OCI-M1 (cell line): ENCODE data around the gene RANBP3L.
"Not testable (repeated sequence)": the region's sequence is repeated elsewhere in the genome, so short reads cannot be mapped to it uniquely, and the experiment has no call there.

Experiments
- DNase-seq: peaks from one replicate; lab custom pipeline; 2025; lab: John Stamatoyannopoulos, UW

The RANBP3L gene, protein sequence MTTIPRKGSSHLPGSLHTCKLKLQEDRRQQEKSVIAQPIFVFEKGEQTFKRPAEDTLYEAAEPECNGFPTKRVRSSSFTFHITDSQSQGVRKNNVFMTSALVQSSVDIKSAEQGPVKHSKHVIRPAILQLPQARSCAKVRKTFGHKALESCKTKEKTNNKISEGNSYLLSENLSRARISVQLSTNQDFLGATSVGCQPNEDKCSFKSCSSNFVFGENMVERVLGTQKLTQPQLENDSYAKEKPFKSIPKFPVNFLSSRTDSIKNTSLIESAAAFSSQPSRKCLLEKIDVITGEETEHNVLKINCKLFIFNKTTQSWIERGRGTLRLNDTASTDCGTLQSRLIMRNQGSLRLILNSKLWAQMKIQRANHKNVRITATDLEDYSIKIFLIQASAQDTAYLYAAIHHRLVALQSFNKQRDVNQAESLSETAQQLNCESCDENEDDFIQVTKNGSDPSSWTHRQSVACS

DNA sequence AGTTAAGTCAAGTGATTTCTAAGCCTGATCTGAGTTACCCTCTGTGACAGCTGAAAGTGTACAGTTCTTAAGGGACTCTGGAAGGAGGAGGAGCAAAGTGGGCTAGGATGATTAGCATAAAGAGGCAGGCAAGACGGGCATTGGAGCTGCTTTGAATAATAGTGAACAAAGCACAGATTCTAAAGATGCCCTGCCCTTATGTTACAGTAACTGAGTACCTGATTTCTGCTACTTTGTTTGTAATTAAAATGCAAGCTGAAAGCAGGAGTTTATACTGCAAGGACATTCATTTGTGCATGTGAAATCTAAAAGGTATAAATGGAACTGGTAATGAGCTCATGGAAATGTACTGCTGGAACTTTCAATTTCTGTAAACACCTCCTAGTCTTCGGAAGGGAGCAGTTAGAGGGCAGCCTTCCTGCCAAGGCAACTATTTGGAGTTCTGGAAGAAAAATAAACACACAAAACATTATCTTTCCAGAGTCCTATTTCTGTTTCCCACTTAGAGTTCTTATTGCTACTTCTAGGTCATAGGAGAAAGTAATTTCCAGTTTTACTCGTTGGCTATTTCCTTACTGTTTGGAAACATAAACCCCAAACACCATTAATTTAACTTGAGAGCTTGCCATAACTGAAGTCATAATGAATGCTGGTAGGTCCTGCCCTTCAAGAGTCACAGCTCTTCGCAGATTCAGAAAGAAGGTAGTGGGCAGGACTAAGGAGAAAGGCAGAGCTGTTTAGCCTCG is at the start of gene RANBP3L:
TSS of gene RANBP3L (minus strand) at position 45 of the 746 bp plus-strand sequence. CDS start 486 bp downstream, outside the sequence.
- DNase-seq, result peak; percentile 71

DNA sequence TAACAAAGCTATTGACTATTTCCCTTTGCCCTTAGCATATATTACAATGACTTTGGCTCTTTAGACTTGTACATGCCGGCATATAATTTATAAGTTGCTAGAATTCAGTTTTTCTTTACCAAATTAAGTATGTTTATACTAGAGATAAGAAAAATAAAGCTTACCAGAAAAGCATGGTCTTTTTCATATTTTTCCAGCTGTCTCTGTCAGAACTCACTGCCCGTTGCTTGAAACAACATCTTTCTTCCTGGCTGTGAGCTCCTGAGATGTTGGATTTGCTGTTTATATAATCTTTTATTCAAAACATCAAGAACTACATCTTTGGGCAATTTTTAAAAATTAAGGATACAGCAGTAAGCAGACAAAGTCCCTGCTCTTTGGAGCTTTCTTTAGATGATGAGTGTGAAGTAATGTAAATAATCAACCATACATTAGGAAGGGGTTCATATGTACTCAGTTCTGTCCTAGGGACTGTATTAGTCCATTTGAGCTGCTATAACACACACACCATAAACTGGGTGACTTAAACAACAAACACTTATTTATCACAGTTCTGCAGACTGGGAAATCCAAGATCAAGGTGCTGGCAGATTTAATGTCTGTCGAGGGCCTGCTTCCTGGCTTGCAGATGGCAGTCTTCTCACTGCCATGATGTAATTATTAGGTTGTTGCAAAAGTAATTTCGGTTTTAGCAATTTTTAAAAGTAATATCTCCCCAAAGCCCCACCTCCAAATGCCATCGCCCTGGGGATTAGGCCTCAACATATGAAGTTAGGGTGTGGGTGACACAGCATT is 45.4 kb upstream of the RANBP3L start:
- no peak for DNase-seq

DNA sequence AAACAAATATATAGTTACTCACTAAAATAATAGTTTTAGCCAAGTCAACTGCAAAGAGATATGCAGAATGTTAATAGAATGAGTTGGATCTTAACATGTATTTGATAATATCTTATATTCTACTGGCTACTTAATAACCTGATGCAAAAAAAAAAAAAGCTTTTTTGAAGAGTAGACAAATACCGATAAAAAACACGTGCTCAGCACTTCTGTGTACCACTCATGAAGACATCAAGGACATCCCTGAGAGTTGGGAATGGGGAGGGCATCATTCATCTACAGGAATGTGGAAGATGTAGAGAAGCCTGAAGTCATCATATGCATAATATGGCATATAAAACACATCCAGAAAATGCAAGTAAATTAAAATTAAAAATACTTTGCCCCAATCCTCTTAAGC is 43.2 kb upstream of the RANBP3L start:
- DNase-seq, result no peak

DNA sequence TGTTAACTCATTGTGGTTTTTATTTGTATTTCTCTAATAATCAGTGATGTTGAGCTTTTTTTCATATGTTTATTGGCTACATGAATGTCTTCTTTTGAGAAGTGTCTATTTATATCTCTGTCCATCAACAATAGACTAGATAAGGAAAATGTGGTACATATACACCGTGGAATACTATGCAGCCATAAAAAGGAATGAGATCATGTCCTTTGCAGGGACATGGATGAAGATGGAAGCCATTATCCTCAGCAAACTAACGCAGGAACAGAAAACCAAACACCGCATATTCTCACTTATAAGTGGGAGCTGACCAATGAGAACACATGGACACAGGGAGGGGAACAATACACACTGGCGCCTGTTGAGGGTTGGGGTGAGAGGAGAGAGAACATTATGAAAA is 40.0 kb upstream of the RANBP3L start:
- DNase-seq, result not testable (repeated sequence)

DNA sequence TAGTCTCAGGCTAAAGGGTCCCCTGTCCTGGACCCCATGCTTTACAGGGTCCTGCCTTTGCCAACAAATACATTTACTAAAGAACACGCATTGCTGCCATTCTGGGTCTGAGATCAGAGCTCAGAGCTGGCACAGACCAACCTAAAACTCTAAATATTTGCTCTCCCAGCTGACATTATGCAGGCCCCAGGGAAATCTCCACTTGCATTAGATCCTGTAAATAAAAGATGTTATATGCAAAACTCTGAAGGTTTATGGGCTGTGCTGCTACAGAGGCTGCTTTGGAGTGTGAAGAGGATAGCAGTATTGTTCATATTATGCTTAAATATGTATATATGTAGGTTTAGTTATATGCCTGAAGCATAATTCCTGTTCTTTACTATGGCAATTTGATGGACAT is 35.9 kb upstream of the RANBP3L start:
- no peak for DNase-seq

DNA sequence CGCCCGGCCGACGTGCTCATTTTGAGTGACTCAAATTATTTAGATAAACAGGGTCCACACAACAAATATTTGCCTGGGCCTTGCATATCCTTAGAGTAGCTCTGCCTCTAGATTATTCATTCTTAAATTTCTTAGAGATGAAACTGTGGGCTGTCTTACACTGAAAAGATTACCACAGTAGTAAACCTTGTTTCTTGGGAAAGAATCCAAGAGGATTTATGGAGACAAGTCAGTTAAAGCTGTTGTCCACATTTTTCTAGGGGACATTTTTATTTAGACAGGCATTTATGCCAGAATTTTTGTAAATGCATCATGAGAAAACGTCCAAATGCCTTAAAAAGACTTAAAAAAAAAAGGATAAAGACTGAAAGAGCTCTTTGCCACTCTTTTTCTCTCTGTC is 32.6 kb upstream of the RANBP3L start:
- DNase-seq, result no peak

DNA sequence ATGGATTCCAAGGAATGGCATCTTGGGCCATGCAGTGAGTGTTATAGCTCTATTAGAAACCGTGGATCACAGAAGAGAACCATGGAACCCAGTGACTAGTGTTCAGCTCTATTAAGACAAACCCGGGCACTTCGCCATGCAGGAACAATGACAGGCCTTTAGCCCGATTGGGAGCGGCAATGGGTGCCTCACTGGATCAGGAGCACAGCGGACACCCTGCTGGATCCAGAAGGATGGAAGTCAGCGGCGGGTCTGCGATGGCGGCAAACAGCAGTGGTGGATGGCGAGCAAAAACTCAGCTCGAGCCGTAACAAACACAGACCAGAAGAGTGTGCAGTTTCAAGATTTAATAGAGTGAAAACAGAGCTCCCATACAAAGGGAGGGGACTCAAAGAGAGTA is 31.0 kb upstream of the RANBP3L start:
- not testable (repeated sequence) for DNase-seq

DNA sequence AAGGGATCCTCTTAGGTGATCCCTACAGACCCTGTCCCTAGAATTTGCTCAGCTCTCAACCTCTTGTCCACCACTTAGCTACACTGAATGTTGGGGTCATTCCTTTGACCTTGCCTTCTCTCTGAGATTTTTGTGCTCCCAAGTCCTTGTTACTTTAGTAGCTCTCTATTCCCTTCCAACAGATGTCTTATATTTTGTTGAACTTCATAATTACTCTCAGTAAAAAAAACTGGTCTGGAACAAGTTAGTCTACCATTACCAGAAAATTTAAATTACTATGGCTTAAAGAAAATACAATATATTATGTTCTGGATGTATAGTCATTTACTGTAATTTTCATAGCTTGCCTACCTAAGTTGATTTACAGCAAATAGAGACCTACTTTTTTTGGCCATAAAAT is 23.5 kb upstream of the RANBP3L start:
- DNase-seq, result no peak

DNA sequence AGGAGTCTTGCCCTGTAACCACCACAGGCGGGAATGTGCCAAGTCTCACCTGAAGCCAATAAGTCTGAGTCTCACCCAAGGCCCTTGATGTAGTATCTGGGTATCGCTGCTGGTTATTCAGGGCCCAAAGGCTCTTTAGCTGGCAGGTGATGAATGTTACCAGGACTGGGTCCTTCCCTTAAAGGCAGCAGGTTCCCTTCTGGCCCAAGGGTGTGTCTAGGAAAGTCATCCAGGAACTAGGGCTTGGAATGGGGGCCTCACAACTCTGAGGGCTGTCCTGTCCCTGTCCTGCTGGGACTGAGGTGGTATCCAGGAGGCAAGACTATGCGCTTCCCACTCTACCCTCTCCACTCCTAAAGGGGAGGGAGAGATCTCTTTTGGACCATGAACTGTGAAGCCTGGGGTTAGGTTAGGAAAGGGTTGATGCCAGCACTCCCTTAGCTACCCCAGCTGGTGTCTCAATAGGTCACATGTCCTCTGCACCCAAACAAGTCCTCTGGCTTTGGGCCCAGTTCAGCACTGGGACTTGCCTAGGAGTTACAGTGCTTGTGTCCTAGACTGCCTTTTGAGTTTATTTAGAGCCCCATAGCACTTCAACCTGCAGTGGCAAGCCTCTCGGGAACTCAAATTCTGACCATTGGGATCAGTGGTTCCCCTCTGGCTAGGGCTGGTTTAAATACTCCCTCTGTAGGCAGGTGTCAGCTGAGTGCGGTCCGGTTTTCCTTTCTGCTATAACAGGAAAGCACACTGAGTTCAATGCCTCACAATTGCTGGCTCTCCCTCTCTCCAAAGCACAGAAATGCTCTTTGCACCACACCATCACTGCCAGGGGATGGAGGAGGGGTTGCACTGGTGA is 22.5 kb upstream of the RANBP3L start:
- no peak for DNase-seq

DNA sequence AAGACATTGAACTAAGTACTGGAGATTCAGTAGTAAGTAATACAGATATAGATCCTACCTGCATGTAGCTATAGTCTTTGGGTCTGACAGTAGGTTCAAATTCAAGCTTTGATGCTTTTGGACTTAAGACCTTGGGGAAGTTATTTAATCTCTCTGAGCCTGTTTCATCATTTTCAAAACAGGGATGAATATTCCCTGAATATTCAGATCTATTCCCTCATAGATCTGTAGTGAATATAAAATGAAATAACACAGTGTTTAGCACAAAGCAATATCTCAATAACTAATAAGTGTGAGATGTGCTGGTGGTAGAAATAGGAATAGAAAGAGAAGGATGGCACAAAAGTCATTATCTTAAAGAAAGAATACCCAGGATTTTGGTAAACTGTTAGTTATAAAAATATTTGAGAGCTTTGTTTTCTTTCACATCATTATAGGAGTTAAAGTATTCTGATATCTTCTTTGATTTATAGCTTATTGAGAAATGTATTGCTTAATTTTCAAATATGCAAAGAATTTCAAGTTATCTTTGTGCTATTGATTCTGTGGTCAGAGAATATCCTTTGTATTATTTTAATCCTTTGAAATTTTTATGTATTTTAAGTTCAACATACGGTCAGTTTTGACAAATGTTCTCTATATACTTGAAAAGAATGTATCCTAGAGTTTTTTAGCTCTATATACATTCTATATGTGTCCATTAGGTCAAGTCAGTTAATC is 11.4 kb upstream of the RANBP3L start:
- no peak for DNase-seq

DNA sequence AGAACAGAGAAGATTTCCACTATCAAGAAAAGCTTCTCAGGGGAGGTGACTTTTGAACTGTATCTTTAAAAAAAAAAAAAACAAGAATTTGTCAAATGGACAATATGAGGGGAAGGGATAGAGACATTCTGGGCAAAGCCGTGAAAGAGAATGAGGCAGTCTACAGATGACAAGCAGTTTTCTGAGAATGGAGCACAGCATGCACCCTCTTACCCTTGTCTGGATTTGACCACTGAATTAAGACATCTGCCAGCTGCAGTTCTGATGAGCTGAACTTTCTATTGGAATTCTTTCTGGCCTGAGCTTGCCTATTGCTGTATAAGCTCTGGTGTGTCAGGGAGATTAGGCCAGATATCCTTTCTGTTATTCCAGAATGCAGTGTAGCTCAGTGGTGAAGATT is 10.3 kb upstream of the RANBP3L start:
- no peak for DNase-seq

DNA sequence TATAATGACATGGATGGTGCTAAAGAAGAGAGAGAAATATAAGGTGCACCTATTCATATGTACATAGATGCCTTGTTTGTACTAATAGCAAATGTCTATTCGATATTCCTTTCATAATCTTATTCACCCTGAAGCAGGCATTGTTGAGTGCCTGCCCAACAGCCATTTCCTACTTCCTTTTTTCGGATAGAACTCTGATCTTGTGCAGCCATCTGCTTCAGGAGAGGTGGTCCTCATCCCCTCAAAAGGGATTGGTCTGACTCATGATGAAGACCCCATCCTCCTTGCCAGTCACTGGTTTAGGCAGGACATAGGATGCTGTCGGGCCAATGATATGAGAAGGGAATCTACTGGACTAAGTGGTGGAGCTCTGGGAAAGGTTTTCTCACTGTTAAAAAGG is 8.4 kb upstream of the RANBP3L start:
- DNase-seq, result peak; percentile 21

DNA sequence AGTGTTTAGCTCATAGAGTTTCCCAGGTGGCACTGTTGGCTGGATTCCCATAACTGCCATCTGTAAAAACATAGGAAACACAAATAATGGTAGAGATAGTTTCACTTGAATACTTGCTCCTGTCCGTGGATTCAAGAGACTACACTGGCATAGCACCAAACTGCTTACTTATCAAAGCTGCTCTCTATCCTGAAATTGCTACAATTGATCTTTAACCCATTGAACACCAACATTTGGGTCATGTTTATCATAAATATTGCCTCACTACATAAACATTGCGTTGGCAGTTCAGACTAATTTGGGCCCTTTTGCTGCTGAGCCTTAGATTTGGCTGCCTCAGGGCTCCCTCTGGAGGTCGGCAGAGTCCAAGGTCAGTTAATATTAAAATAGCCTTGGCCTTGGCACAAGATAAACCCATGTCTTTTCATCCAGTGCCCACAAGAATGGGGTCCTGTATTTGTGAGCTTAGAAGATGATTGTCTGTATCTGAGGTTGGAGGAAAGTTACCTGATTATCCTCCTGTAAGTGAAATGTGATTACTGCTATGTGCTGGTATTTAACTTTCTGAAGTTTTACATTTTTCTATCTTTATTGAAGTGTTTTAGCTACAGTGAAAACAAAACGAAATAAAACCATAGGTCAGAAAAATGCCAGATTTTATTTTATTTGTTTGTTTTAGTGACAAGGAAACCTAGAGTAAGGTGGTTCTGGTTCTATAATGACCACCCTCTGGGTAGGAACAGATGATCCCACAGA is 4.0 kb upstream of the RANBP3L start:
- DNase-seq, result peak; percentile 73

DNA sequence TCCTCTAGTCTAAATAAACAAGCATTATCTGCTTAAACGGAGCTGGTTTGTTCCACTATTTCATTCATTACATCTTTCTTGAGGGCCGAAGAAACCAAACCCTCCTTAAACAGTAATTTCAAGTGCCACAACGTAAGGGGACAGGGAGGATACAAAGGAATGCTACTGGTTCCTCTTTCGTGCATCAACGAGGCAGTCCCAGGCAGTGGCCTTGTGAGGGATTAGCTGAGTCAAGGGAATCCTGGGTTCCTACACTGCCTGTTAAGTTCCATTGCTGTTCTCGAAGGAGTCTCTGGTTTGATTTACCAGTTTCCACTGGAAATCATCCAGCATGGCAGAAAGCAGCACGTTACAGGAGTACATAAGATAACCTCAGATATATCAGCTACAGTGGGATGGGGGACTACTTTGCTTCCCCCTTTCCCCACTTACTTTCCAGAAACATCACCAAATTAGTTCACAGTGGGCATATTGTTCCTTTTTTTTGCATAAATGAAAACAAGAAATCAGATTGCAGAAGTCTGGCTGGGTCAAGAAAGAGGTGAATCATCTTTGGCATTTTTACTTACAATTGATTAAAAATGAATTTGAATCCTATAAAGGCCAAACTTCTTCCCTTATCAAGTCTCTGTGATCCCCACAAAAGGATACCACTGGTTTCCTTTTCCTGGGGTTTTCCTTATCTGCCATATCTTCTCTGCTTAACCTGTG is 2.5 kb upstream of the RANBP3L start:
- DNase-seq, result no peak

DNA sequence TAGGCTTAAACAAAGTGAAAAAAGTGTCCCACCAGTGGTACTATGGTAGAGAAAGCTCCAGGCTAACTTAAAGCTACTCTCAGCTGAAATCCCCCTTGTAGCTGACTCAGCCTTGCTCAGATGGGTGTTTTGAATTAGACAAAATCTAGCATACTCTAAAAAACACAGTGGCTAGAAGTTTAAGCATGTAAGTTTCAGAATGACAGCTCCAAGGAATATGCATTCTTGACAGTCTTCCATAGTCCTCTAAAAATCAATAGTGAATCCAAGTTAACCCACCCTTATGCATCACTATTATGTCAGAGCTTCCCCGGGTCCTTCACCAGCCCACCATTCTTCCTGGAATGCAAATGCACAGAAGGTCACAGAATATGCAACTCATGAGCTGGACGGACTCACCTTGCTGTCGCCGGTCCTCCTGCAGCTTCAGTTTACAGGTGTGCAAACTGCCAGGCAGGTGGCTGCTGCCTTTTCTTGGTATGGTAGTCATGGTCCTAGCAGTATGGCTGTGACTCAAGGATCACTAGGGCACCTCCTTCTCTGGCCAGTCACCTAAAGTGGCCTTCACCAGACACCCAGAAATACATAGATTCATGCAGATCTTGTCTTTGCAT is 668 bp downstream of the RANBP3L start:
- DNase-seq, result no peak

DNA sequence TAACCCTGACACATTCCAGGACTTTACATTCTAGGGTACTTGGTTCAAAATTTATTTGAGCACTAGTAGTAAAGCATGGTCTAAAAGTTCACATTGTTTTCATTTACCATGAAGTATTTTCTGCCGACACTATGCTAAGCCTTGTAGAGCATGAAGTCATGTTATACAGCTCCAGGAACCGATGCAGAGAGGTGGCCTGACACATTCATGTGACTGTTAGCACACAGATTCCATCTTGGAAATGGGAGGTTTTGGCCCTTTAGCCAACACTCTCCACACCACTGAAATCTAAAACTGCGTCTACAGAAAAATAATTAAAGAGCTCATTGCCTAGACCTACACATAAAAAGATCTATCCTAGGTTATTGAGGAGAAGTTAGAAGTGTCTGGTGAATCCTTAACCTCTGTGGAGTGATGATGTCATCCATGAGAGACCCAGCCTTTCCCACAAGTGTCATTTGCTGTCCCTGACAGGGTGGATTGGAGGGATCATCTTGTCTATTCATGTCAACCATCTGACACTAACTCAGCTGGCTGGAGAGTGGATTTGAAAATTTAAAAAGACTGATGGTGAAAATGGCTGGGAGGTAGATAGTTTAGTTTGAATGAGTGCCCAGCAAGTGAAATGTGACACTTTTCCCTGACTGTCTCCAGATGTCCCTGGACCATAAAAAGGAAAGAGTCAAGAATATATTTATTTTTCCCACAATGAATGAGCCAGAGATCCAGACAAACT is 1.3 kb downstream of the RANBP3L start:
- DNase-seq, result no peak

DNA sequence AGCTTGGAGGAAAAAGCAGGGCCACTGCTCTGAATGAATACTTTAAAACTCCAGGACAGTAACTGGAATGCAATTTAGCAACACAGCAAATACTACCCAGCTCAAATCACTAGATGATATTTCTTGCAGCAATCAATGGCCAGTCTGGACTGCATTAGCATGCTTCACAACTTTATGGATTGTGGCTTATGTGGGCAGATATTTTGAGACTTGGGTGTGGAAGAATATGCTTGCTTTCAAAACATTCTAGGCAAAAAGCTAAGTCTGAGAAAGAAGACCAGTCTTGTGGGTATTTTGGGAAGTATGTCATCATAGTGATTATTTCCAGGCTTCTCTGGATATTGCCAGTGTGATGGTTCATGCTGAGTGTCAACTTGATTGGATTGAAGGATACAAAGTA is 3.1 kb downstream of the RANBP3L start:
- no peak for DNase-seq

DNA sequence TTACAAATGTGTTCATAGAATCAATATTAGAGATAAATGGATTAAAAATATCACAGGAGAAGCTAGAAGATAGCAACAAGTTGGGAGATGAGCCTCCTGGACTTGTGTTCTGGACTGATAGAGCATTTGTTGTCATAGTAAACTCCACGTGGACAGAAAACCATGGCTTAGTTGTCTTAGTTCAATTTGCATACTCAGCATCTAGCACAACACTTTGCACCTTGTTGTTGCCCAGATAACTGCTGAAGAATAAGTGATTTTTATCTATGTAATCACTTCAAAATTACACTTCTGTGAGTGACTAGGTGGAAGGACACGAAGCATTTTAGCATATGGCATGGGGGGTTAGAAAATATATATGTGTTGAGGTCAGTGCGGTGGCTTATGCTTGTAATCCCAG is 4.0 kb downstream of the RANBP3L start:
- no peak for DNase-seq
